IMR-90 (cell line): ENCODE results near the gene TSSC4. TPM values are rescaled to one million over a fixed set of nuclear protein-coding genes. Genes with fewer than 3 reads are reported as not detected.

Source experiments
- ATAC-seq: fragments of 200-7000 bp; cut with Tn5 transposase; 2 replicates; pipeline ENCODE4 v1.9.1; 2020; ENCODE audit warnings: low read depth, mild to moderate bottlenecking, moderate library complexity
- BruUV-seq: library from RNA; stranded (reverse); fragments of 400-500 nt; replicated peaks from 2 replicates; lab custom pipeline; 2021; lab: Mats Ljungman, UMichigan
- CTCF ChIA-PET: fragments of 300-600 bp; formaldehyde crosslinking; extraction: SDS; loops from one replicate; lab custom pipeline; 2021; ENCODE audit warnings: antibody characterized with exemption; lab: Yijun Ruan, JAX
- POLR2A ChIA-PET: fragments of 300-600 bp; sonication (Branson Sonifier 250); formaldehyde crosslinking; loops from one replicate; lab custom pipeline; 2022; ENCODE audit warnings: antibody characterized with exemption; ENCODE audit not compliant: unreplicated experiment; lab: Charles Lee
- DNase-seq: peaks from one replicate; pipeline ENCODE4 v3.0.0; 2013
- H2AFZ ChIP-seq: replicated peaks from 2 replicates; pipeline ENCODE3; 2013; ENCODE audit warnings: low read length, mild to moderate bottlenecking; ENCODE audit not compliant: poor library complexity
- H2AK5ac ChIP-seq: 2 replicates; pipeline ENCODE4 v1.6.1; 2013; ENCODE audit warnings: low read depth, low read length, inconsistent platforms
- H2AK9ac ChIP-seq: replicated peaks from 2 replicates; pipeline ENCODE3; 2013; ENCODE audit warnings: mild to moderate bottlenecking, low read depth, low read length, moderate library complexity; ENCODE audit not compliant: poor library complexity
- H2BK120ac ChIP-seq: 2 replicates; pipeline ENCODE4 v1.6.1; 2013; ENCODE audit warnings: low read depth, low read length, inconsistent platforms
- H2BK15ac ChIP-seq: 3 replicates; pipeline ENCODE4 v1.6.1; 2013; ENCODE audit warnings: low read depth, low read length, inconsistent platforms
- H2BK20ac ChIP-seq: 2 replicates; pipeline ENCODE4 v1.6.1; 2013; ENCODE audit warnings: low read depth, mild to moderate bottlenecking, inconsistent platforms, low read length, moderate library complexity
- H2BK5ac ChIP-seq: 2 replicates; pipeline ENCODE4 v1.6.1; 2013; ENCODE audit warnings: mild to moderate bottlenecking, low read depth, low read length, inconsistent platforms; ENCODE audit not compliant: poor library complexity, severe bottlenecking
- H3K14ac ChIP-seq: replicated peaks from 2 replicates; pipeline ENCODE4 v1.6.1; 2013; ENCODE audit warnings: low read depth, low read length, inconsistent platforms
- H3K18ac ChIP-seq: 2 replicates; pipeline ENCODE4 v1.6.1; 2013; ENCODE audit warnings: low read depth, low read length, control low read depth
- H3K23ac ChIP-seq: 2 replicates; pipeline ENCODE4 v1.6.1; 2013; ENCODE audit warnings: low read depth, low read length, inconsistent platforms
- H3K27ac ChIP-seq: 2 replicates; pipeline ENCODE4 v1.5.1; 2013; ENCODE audit warnings: mild to moderate bottlenecking, control low read depth, low read length; ENCODE audit not compliant: insufficient read depth
- H3K27me3 ChIP-seq: 2 replicates; pipeline ENCODE4 v1.6.1; 2013; ENCODE audit warnings: low read length; ENCODE audit not compliant: control insufficient read depth, insufficient read depth
- H3K36me3 ChIP-seq: 2 replicates; pipeline ENCODE4 v1.6.1; 2013; ENCODE audit warnings: low read length, mixed read lengths; ENCODE audit not compliant: control insufficient read depth, insufficient read depth
- H3K4ac ChIP-seq: 2 replicates; pipeline ENCODE4 v1.6.1; 2013; ENCODE audit warnings: low read depth, low read length, inconsistent platforms
- H3K4me1 ChIP-seq: 2 replicates; pipeline ENCODE4 v1.6.1; 2013; ENCODE audit warnings: low read length, mixed read lengths; ENCODE audit not compliant: control insufficient read depth, insufficient read depth
- H3K4me2 ChIP-seq: 2 replicates; pipeline ENCODE4 v1.6.1; 2013; ENCODE audit warnings: low read depth, mild to moderate bottlenecking, control low read depth, low read length, moderate library complexity
- H3K4me3 ChIP-seq: 2 replicates; pipeline ENCODE4 v1.5.1; 2013; ENCODE audit warnings: low read depth, mild to moderate bottlenecking, control low read depth, low read length, moderate library complexity; ENCODE audit not compliant: insufficient read depth
- H3K56ac ChIP-seq: 2 replicates; pipeline ENCODE4 v1.6.1; 2013; ENCODE audit warnings: low read length, inconsistent platforms; ENCODE audit not compliant: insufficient read depth; ENCODE audit errors: extremely low read depth
- H3K79me1 ChIP-seq, 2 experiments: 2 replicates each; pipeline ENCODE4 v1.6.1; 2013; ENCODE audit warnings: low read length in 2 of 2, inconsistent platforms in 1 of 2, low read depth in 1 of 2
- H3K9ac ChIP-seq: 2 replicates; pipeline ENCODE4 v1.6.1; 2013; ENCODE audit warnings: low read depth, low read length, control low read depth
- H3K9me1 ChIP-seq: 2 replicates; pipeline ENCODE4 v1.6.1; 2013; ENCODE audit warnings: low read length, inconsistent platforms; ENCODE audit not compliant: insufficient read depth
- H3K9me3 ChIP-seq: 2 replicates; pipeline ENCODE4 v1.6.1; 2013; ENCODE audit warnings: low read length; ENCODE audit not compliant: control insufficient read depth, insufficient read depth
- H4K20me1 ChIP-seq: 2 replicates; pipeline ENCODE4 v1.6.1; 2013; ENCODE audit warnings: low read length, inconsistent platforms; ENCODE audit not compliant: insufficient read depth
- H4K5ac ChIP-seq: 2 replicates; pipeline ENCODE4 v1.6.1; 2013; ENCODE audit warnings: mild to moderate bottlenecking, low read depth, low read length, control low read depth
- H4K8ac ChIP-seq, 2 experiments: 2 replicates each; pipeline ENCODE4 v1.6.1; 2013; ENCODE audit warnings: low read depth in 2 of 2, low read length in 2 of 2, control low read depth in 1 of 2, inconsistent platforms in 1 of 2
- H4K91ac ChIP-seq: 2 replicates; pipeline ENCODE4 v1.6.1; 2013; ENCODE audit warnings: low read depth, low read length, inconsistent platforms; ENCODE audit not compliant: insufficient read depth
- CEBPB ChIP-seq: IDR thresholded peaks from 2 replicates; pipeline ENCODE4 v1.6.1; 2012; ENCODE audit warnings: low read depth, low read length, improper control_type of control experiment
- ELK1 ChIP-seq: fragments of 150-350 bp; IDR thresholded peaks from 2 replicates; pipeline ENCODE4 v1.6.1; 2016; ENCODE audit warnings: low read depth, mild to moderate bottlenecking, low read length, moderate library complexity, borderline replicate concordance
- MXI1 ChIP-seq: IDR thresholded peaks from 2 replicates; pipeline ENCODE4 v1.6.1; 2012; ENCODE audit warnings: low read depth, mild to moderate bottlenecking, low read length, moderate library complexity, borderline replicate concordance
- RAD21 ChIP-seq: IDR thresholded peaks from 2 replicates; pipeline ENCODE4 v1.6.1; 2012; ENCODE audit warnings: low read length, improper control_type of control experiment
- RCOR1 ChIP-seq: IDR thresholded peaks from 2 replicates; pipeline ENCODE4 v1.6.1; 2012; ENCODE audit warnings: mild to moderate bottlenecking, low read length, improper control_type of control experiment; ENCODE audit not compliant: insufficient replicate concordance
- RFX5 ChIP-seq: IDR thresholded peaks from 2 replicates; pipeline ENCODE4 v1.8.0; 2012; ENCODE audit warnings: low read depth, mild to moderate bottlenecking, low read length, moderate library complexity
- whole genome bisulfite sequencing, 2 experiments: methylation state at CpG; one replicate each; pipeline versions ENCODE4 v1.1.5 to v1.1.7; 2013; ENCODE audit warnings: missing lambda C conversion rate in 2 of 2; ENCODE audit not compliant: insufficient read length in 1 of 2; ENCODE audit errors: extremely low coverage in 2 of 2; 5-methylcytosine and 5-hydroxymethylcytosine counted together
- dilution Hi-C: fragments of 300-500 bp; cut with HindIII; formaldehyde crosslinking; loops from one replicate; pipeline ENCODE4 v1.14.3; 2018; ENCODE audit warnings: low sequenced_read_pairs; ENCODE audit not compliant: unreplicated experiment
- in situ Hi-C: fragments of 300-500 bp; cut with MboI; formaldehyde crosslinking; loops from 3 replicates; pipeline ENCODE4 v1.14.3; 2019; ENCODE audit warnings: low sequenced_read_pairs, inconsistent platforms, mixed read lengths
- intact Hi-C: fragments of 100-400 bp; cut with micrococcal nuclease; formaldehyde crosslinking; loops from 2 replicates; pipeline ENCODE4 v1.10.0; 2022
- polyA plus RNA-seq, 3 experiments: library from polyadenylated mRNA; depleted of rRNA; stranded (reverse); fragments of >200 nt; gene quantifications; 2 replicates each; pipeline ENCODE4 v1.2.3, GENCODE V29; 2012; ENCODE audit warnings: low replicate concordance in 1 of 3
- total RNA-seq: library from RNA; depleted of rRNA; stranded (reverse); fragments of >200 nt; gene quantifications from 2 replicates; pipeline ENCODE4 v1.2.3, GENCODE V29; 2012

TSSC4 gene
- total and polyA plus RNA-seq, 2 of the 4 experiments (the other 2 are of a cell fraction) = 34.9 to 40.0 TPM

DNA sequence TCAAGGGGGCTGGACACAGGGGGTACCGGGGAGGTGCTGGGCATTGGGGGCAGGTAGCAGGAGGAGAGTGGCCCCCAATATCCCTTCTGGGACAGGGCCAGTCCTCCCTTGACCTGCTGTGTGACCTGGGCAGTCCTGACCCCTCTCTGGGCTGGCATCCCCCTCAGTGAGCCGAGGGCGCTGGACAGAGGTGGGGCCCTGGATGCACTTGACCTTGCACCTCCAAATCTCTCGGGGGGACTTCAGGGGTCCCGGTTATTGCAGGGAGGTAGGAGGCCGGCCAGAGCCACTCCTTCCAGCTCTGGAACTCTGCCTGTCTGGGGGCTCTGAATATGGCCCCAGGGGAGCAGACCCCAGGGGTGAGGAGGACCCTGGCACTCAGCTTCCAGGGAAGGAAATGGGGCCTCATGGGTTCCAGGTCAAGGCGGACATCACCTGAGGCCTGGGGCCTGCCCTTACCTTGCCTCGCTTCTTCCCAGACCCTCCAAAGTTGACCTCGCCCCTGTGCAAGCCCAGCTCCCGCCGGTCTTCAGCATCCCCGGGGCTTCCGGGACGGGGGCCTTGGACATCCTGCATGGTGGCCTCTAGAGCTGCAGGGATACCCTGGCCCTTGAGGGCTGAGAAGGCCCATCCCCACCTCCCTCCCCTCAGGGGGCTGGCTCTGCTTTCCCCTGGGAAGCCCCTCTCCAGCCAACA lies 22.1 kb downstream of the TSSC4 start:
- no TSS peak for BruUV-seq
- in situ Hi-C loops = loop anchor here (10.0 kb wide), 1 partner anchor 472 kb away; no protein-coding TSS in a partner anchor
- intact Hi-C loops = no loop called here

More for the DNA sequence above, 22.1 kb downstream of the TSSC4 start:
- no peak overlapping the region for H2BK5ac ChIP-seq
- H4K5ac ChIP-seq = no peak overlapping the region
- ChIA-PET CTCF (interaction anchor here (1.1 kb wide), 1 partner anchor 110 kb away, joined by 3 read pairs; no protein-coding TSS in a partner anchor), POLR2A (interaction anchor here (0.5 kb wide), 1 partner anchor 117 kb away, joined by 8 read pairs; no protein-coding TSS in a partner anchor)
- H4K20me1 ChIP-seq = no peaks in the 10 kb centered on the region
- H2AFZ ChIP-seq = no peak overlapping the region
- H3K27ac ChIP-seq = no peak overlapping the region
- no peak for ATAC-seq
- TF ChIP-seq RAD21 = no peak
- no peak for TF ChIP-seq CEBPB
- no peak for TF ChIP-seq MXI1
- TF ChIP-seq ELK1 = no peak
- no peak for TF ChIP-seq RCOR1
- TF ChIP-seq RFX5 = no peak
- H3K79me1 ChIP-seq = no peaks in the 10 kb centered on the region
- H3K9me1 ChIP-seq = no peaks in the 10 kb centered on the region
- no peaks in the 10 kb centered on the region for H3K9me3 ChIP-seq
- H4K8ac ChIP-seq = no peak overlapping the region
- no peaks in the 10 kb centered on the region for H3K4me1 ChIP-seq
- H3K18ac ChIP-seq = no peak overlapping the region
- H3K23ac ChIP-seq = no peak overlapping the region
- no peak overlapping the region for H3K4me2 ChIP-seq
- no peak overlapping the region for H3K4me3 ChIP-seq
- H3K4ac ChIP-seq = no peak overlapping the region
- no peak overlapping the region for H4K91ac ChIP-seq
- H3K9ac ChIP-seq = no peak overlapping the region
- no peak for DNase-seq
- H2BK120ac ChIP-seq = no peak overlapping the region
- no peak overlapping the region for H2BK15ac ChIP-seq
- H3K14ac ChIP-seq = no peak overlapping the region
- no peak overlapping the region for H2AK5ac ChIP-seq
- no peak overlapping the region for H3K56ac ChIP-seq
- dilution Hi-C loops = no loop called here
- H3K36me3 ChIP-seq = no peaks in the 10 kb centered on the region
- H3K27me3 ChIP-seq = peaks cover 11% of the 10 kb centered on the region; the same call in 1 of the 2 replicates
- H2BK20ac ChIP-seq = no peak overlapping the region
- H2AK9ac ChIP-seq = no peak overlapping the region
- 71% methylated on average over 7 of the region's 14 CpGs; no CpG with 5 or more reads in 1 of the 2 experiments for WGBS, 2 experiments
